CD4-positive, alpha-beta T cell (primary cell): ENCODE results near the gene AK5. TPM values are rescaled to one million over a fixed set of nuclear protein-coding genes. Genes with fewer than 3 reads are reported as not detected.
"Not testable (repeated sequence)": the region's sequence is repeated elsewhere in the genome, so short reads cannot be mapped to it uniquely, and the experiment has no call there.

Source experiments
- ATAC-seq: fragments of 200-7000 bp; cut with Tn5 transposase; one replicate; pipeline ENCODE4 v1.10.0; 2022; ENCODE audit warnings: mild to moderate bottlenecking; ENCODE audit not compliant: poor library complexity
- CTCF ChIA-PET: fragments of 350-600 bp; sonication (Branson Sonifier 250); formaldehyde crosslinking; loops from one replicate; lab custom pipeline; 2021; ENCODE audit warnings: antibody characterized with exemption, inconsistent platforms; lab: Charles Lee
- POLR2A ChIA-PET: fragments of 350-600 bp; sonication (Branson Sonifier 250); formaldehyde crosslinking; loops from one replicate; lab custom pipeline; 2021; ENCODE audit warnings: antibody characterized with exemption, inconsistent platforms; lab: Charles Lee
- DNase-seq, 14 experiments: peaks; one replicate each; pipeline ENCODE4 v3.0.0-alpha.2; 2013 to 2020; ENCODE audit warnings: mixed read lengths in 2 of 14
- H3K27ac ChIP-seq, 2 donors: one replicate each; pipeline versions ENCODE4 v1.5.1 to v1.7.0; 2013; ENCODE audit warnings: low read length in 2 of 2, low read depth in 1 of 2, mild to moderate bottlenecking in 1 of 2
- H3K27me3 ChIP-seq, 2 experiments: 1 replicate in 1 of 2; 2 replicates in 1 of 2; pipeline versions ENCODE4 v1.6.1 to v1.7.0; 2013; ENCODE audit warnings: low read length in 2 of 2, control low read depth in 1 of 2, mild to moderate bottlenecking in 1 of 2, moderate library complexity in 1 of 2; ENCODE audit not compliant: insufficient read depth in 2 of 2, control insufficient read depth in 1 of 2
- H3K36me3 ChIP-seq: one replicate; pipeline ENCODE4 v1.6.1; 2013; ENCODE audit warnings: low read length, control low read depth; ENCODE audit not compliant: insufficient read depth
- H3K4me1 ChIP-seq: one replicate; pipeline ENCODE4 v1.6.1; 2013; ENCODE audit warnings: low read length, control low read depth; ENCODE audit not compliant: insufficient read depth
- H3K4me3 ChIP-seq: one replicate; pipeline ENCODE4 v1.5.1; 2013; ENCODE audit warnings: mild to moderate bottlenecking, low read length, moderate library complexity
- H3K9me3 ChIP-seq, 2 experiments: 1 replicate in 1 of 2; 2 replicates in 1 of 2; pipeline versions ENCODE4 v1.6.1 to v1.7.0; 2013; ENCODE audit warnings: low read length in 2 of 2, mild to moderate bottlenecking in 2 of 2, control low read depth in 1 of 2, moderate library complexity in 1 of 2; ENCODE audit not compliant: control insufficient read depth in 1 of 2, insufficient read depth in 1 of 2
- H3K27ac Mint-ChIP-seq: one replicate; pipeline ENCODE4 v1.8.0; 2020; ENCODE audit warnings: mixed read lengths
- H3K27me3 Mint-ChIP-seq: one replicate; pipeline ENCODE4 v1.8.0; 2021; ENCODE audit warnings: mixed read lengths
- H3K36me3 Mint-ChIP-seq: one replicate; pipeline ENCODE4 v1.8.0; 2021; ENCODE audit warnings: low read depth, mixed read lengths
- H3K4me1 Mint-ChIP-seq: one replicate; pipeline ENCODE4 v1.8.0; 2021; ENCODE audit warnings: low read depth, mixed read lengths
- H3K4me3 Mint-ChIP-seq: one replicate; pipeline ENCODE4 v1.8.0; 2020; ENCODE audit warnings: mild to moderate bottlenecking, mixed read lengths
- H3K9me3 Mint-ChIP-seq: one replicate; pipeline ENCODE4 v1.8.0; 2020; ENCODE audit warnings: mixed read lengths
- intact Hi-C, 2 experiments: fragments of 100-400 bp; cut with DNase I in 1 of 2; cut with micrococcal nuclease in 1 of 2; formaldehyde crosslinking; loops; one replicate each; pipeline versions ENCODE4 v1.15.1 to v1.9.0; 2023 to 2025; cut with DNase I, micrococcal nuclease
- total RNA-seq, 174 experiments: library from RNA in 2 of 174; stranded (reverse) in 2 of 174; gene quantifications; one replicate each; pipeline ENCODE4 v1.2.3 and lab custom pipeline; 2021 to 2026
- TF ChIP-seq, protein P1 (sequence below): fragments of 200-600 bp; IDR thresholded peaks from one replicate; pipeline ENCODE4 v1.8.0; 2022; ENCODE audit warnings: antibody characterized with exemption, mild to moderate bottlenecking

AK5 gene
- total RNA-seq, 2 experiments from 2014 or later, result 32.0 TPM

DNA sequence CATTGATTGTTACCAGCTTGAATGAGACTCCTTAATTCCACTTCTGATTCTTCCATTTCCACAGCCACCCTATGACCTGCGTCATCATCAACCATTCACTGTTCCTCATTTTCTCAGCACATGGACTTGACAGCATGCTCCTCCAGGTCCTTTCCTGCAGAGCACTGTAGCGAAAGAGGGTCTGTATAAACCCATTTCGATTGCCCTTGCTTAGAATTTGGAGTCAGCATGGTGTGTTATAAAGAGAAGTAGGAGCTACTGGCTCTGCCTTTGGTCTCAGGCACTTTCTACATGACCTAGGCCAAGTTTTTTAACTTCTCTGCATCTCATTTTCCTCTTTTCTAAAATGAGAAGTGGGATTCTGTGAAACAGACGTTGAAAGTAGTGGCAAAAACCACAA, 133.8 kb downstream of the AK5 start:
- ATAC-seq (no peak), DNase-seq (peak in 2 of 14 experiments; percentile 31 to 33)
- H3K9me3 ChIP-seq, result no peaks in the 10 kb centered on the region
- no peak overlapping the region for H3K27ac ChIP-seq
- H3K4me1 Mint-ChIP-seq, result peaks cover 47% of the 10 kb centered on the region
- H3K27me3 Mint-ChIP-seq, result no peaks in the 10 kb centered on the region
- no peak overlapping the region for H3K27ac Mint-ChIP-seq
- H3K4me3 ChIP-seq, result no peak overlapping the region
- no peaks in the 10 kb centered on the region for H3K27me3 ChIP-seq
- peaks cover 2% of the 10 kb centered on the region for H3K36me3 ChIP-seq
- H3K9me3 Mint-ChIP-seq, result peaks cover 4% of the 10 kb centered on the region
- peaks cover 16% of the 10 kb centered on the region for H3K4me1 ChIP-seq
- no peak overlapping the region for H3K4me3 Mint-ChIP-seq
- CTCF ChIA-PET, result no interaction called here
- peaks cover 88% of the 10 kb centered on the region for H3K36me3 Mint-ChIP-seq
- POLR2A ChIA-PET, result no interaction called here
- TF ChIP-seq, protein P1, sequence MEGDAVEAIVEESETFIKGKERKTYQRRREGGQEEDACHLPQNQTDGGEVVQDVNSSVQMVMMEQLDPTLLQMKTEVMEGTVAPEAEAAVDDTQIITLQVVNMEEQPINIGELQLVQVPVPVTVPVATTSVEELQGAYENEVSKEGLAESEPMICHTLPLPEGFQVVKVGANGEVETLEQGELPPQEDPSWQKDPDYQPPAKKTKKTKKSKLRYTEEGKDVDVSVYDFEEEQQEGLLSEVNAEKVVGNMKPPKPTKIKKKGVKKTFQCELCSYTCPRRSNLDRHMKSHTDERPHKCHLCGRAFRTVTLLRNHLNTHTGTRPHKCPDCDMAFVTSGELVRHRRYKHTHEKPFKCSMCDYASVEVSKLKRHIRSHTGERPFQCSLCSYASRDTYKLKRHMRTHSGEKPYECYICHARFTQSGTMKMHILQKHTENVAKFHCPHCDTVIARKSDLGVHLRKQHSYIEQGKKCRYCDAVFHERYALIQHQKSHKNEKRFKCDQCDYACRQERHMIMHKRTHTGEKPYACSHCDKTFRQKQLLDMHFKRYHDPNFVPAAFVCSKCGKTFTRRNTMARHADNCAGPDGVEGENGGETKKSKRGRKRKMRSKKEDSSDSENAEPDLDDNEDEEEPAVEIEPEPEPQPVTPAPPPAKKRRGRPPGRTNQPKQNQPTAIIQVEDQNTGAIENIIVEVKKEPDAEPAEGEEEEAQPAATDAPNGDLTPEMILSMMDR, result no peak
- intact Hi-C loops, result loop anchor here in 1 of 2 experiments (5.0 to 10.0 kb wide), 2 partner anchors 193 to 269 kb away; partner anchors contain the start of gene ZZZ3

DNA sequence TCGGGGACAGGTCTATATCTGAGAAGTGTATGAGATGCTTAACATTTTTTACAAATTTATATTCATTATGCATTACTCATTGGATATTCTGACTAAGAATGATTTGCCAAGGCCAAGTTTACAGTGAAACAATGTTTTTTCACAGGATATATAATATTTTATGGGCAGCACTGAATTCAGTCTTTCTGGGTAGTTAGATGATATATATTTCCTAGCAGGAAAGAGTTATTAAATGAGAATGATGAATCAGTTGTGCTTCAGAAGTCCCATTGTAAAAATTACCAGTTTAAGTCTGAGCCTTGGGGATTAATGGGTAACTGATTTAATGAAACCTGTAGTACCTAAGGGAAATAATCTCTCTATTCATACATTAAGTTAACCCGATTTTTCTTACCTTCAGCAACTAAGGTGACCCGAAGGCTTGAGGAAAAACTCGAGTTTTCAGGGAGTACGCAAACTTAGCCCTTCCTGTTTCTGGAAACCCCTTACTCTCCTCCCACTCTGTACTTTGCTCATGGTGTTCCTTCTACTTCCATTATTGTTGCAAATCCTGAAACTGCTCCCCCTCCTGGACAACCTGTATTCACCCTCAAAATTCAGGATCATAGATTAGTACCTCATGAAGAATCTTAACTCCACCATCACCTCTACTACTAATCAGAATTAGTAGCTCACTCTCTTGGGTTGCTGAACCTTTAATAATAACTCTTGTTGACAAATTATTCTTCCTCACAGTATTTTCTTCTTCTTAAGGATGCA, 135.1 kb downstream of the AK5 start:
- no peak overlapping the region for H3K27ac ChIP-seq
- peaks cover 4% of the 10 kb centered on the region for H3K9me3 Mint-ChIP-seq
- ChIA-PET POLR2A (no interaction called here), CTCF (no interaction called here)
- no peak for ATAC-seq
- no peak overlapping the region for H3K4me3 ChIP-seq
- H3K4me1 ChIP-seq, result peaks cover 29% of the 10 kb centered on the region
- no peaks in the 10 kb centered on the region for H3K27me3 Mint-ChIP-seq
- peaks cover 88% of the 10 kb centered on the region for H3K36me3 Mint-ChIP-seq
- intact Hi-C loops, result loop anchor here in 1 of 2 experiments (5.0 to 10.0 kb wide), 2 partner anchors 195 to 268 kb away; partner anchors contain the start of gene ZZZ3
- TF ChIP-seq, protein P1, result no peak
- peaks cover 2% of the 10 kb centered on the region for H3K36me3 ChIP-seq
- H3K27me3 ChIP-seq, result no peaks in the 10 kb centered on the region
- H3K9me3 ChIP-seq, result no peaks in the 10 kb centered on the region
- no peak overlapping the region for H3K4me3 Mint-ChIP-seq
- peaks cover 53% of the 10 kb centered on the region for H3K4me1 Mint-ChIP-seq
- no peak overlapping the region for H3K27ac Mint-ChIP-seq
- DNase-seq, result no peak

DNA sequence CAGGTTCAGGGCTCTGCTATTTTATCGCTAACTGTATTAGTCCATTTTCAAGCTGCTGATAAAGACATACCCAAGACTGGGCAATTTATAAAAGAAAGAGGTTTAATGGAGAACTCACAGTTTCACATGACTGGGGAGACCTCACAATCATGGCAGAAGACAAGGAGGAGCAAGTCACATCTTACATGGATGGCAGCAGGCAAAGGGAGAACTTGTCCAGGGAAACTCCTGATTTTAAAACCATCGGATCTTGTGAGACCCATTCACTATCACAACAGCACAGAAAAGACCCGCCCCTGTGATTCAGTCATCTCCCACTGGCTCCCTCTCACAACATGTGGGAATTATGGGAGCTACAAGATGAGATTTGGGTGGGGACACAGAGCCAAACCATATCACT, 136.2 kb downstream of the AK5 start:
- Mint-ChIP-seq H3K4me1 (peaks cover 52% of the 10 kb centered on the region), H3K36me3 (peaks cover 86% of the 10 kb centered on the region)
- CTCF ChIA-PET, POLR2A ChIA-PET, H3K4me3 ChIP-seq, H3K27me3 ChIP-seq, H3K27ac ChIP-seq, H3K36me3 ChIP-seq, DNase-seq, H3K27ac Mint-ChIP-seq, H3K9me3 ChIP-seq, H3K9me3 Mint-ChIP-seq, H3K27me3 Mint-ChIP-seq, ATAC-seq, H3K4me3 Mint-ChIP-seq: not testable (repeated sequence)
- intact Hi-C loops, result loop anchor here in 1 of 2 experiments (5.0 to 10.0 kb wide), 2 partner anchors 196 to 267 kb away; partner anchors contain the start of gene ZZZ3
- H3K4me1 ChIP-seq, result peaks cover 30% of the 10 kb centered on the region
